ENCODE results near the gene ANGEL1. TPM values are rescaled to one million over a fixed set of nuclear protein-coding genes. Genes with fewer than 3 reads are reported as not detected.

The ANGEL1 gene
- polyA plus RNA-seq, 1 donor from 2014 or later, result 20.7 TPM

DNA sequence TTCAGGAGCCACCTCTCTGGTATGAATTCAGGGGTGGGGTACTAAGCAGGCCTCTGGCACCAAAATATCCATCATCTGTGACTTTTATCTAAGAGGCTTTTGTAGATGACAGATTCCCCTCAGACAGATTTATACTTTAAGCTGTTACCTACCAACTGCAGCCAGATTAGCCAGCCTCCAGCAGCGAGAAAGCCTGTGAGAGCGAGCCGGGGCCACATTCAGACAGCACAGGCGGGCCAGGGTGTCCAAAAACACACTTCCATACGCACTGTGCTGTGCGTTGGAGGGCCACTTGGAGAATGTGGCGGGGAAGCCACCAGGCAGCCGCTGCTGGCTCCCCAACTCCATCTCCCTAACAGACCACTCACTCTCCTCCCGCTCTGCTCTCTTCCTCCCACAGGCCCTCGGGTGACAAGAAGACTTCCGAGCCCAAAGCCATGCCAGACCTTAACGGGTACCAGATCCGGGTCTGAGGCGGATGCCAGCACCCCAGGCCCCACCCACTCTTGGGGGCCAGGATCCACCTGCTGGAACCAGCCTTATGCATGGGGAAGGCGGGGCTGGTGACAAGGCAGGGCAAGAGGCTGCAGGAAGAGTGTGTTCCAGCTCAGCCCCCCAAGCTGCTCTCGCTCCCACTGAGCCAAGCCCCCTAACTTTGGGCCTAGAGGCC, 34.0 kb downstream of the ANGEL1 start:
- peak overlapping the region in 1 of 3 donors; percentile 5 for H3K27ac Mint-ChIP-seq
- no peaks in the 10 kb centered on the region for H3K9me3 Mint-ChIP-seq
- no peak overlapping the region for H3K4me3 Mint-ChIP-seq
- H3K36me3 Mint-ChIP-seq, result no peaks in the 10 kb centered on the region
- H3K4me1 Mint-ChIP-seq, result peaks cover 0 to 5% (median 1%) of the 10 kb centered on the region in 3 donors
- H3K27me3 Mint-ChIP-seq, result no peaks in the 10 kb centered on the region

DNA sequence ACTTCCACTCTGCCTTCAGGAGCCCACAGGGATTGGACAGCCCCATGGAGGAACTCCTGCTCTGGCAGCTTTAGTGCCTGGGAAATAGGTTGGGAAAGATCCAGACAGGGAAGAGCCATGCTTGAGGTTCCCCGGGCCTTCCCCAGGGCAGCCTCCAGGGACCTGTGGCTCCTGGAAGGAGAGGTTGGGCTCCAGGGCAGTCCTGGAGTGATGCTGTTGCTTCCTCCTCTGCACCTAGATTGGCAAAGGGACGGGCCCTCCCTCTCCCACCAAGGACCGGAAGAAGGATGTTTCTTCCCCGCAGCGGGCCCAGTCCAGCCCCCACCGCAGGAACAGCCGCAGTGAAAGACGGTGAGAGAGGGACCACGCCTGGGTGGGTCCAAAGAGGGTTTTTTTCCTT, 35.0 kb downstream of the ANGEL1 start:
- H3K9me3 Mint-ChIP-seq, result no peaks in the 10 kb centered on the region

GRCh38 chr14:76776428-76777251, 36.0 kb downstream of the ANGEL1 start:
- Mint-ChIP-seq H3K27ac (peak overlapping the region in 1 of 3 donors; percentile 91), H3K27me3 (peaks cover 2% of the 10 kb centered on the region), H3K36me3 (no peaks in the 10 kb centered on the region), H3K4me3 (peak overlapping the region in 1 of 4 donors; percentile 17), H3K9me3 (no peaks in the 10 kb centered on the region), H3K4me1 (peaks cover 0 to 1% (median 0%) of the 10 kb centered on the region in 3 donors)

More for the DNA sequence above, 35.0 kb downstream of the ANGEL1 start:
- H3K4me1 Mint-ChIP-seq, result peaks cover 0 to 2% (median 1%) of the 10 kb centered on the region in 3 donors
- no peaks in the 10 kb centered on the region for H3K27me3 Mint-ChIP-seq
- H3K27ac Mint-ChIP-seq, result peak overlapping the region in 1 of 3 donors; percentile 91
- no peaks in the 10 kb centered on the region for H3K36me3 Mint-ChIP-seq
- H3K4me3 Mint-ChIP-seq, result peak overlapping the region in 1 of 4 donors; percentile 41

- Mint-ChIP-seq H3K36me3 (no peaks in the 10 kb centered on the region), H3K4me3 (no peak overlapping the region), H3K27ac (no peak overlapping the region), H3K27me3 (peaks cover 4% of the 10 kb centered on the region), H3K4me1 (peaks cover 0 to 1% (median 0%) of the 10 kb centered on the region in 3 donors), H3K9me3 (no peaks in the 10 kb centered on the region)
Observed at GRCh38 chr14:76775695-76776427, 36.8 kb downstream of the ANGEL1 start.

DNA sequence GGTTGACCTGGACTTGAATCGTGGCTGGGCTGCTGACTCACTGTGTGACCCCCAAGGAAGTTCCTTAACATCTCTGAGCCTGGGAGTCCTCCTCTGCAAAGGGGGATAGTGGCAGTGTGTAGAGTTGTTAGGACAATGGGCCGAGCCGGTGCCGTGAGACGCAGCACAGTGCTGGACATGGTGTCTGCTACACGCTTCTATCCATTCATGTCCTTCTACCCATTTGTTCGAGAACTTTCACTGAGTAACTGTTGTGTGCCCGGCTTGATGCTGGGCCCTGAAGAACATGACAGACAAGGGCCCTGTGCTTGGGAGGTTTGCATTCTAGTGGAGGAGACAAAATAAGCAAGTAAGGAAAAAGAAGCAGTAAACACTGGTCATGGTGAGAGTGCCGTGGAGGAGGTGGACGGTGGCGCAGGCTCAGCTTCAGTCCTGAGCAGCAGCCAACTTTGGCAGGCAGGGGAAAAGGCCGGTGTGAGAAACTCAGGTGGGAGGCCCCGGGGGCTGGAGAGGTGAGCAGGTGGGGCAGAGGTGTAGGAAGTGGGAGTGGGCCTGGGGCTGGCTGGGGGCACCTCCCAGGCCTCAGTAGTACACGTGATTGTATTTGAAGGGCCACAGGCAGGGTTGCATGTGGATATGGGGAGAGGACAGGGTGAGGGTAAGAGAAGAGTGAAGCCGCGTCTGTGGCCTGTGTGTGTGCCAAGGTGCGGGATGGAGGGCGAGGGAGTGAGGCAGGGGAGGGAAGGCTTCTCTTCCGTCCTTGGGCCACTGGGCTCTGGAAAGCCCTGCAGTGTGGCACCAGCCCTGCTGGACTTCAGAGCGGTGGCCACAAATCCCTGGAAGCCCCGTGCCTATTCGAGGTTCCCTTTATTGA, 37.6 kb downstream of the ANGEL1 start:
- H3K27ac Mint-ChIP-seq, result no peak overlapping the region
- no peaks in the 10 kb centered on the region for H3K36me3 Mint-ChIP-seq
- H3K4me3 Mint-ChIP-seq, result peak overlapping the region in 1 of 4 donors; percentile 33
- H3K4me1 Mint-ChIP-seq, result no peaks in the 10 kb centered on the region
- H3K27me3 Mint-ChIP-seq, result peaks cover 6% of the 10 kb centered on the region
- no peaks in the 10 kb centered on the region for H3K9me3 Mint-ChIP-seq

DNA sequence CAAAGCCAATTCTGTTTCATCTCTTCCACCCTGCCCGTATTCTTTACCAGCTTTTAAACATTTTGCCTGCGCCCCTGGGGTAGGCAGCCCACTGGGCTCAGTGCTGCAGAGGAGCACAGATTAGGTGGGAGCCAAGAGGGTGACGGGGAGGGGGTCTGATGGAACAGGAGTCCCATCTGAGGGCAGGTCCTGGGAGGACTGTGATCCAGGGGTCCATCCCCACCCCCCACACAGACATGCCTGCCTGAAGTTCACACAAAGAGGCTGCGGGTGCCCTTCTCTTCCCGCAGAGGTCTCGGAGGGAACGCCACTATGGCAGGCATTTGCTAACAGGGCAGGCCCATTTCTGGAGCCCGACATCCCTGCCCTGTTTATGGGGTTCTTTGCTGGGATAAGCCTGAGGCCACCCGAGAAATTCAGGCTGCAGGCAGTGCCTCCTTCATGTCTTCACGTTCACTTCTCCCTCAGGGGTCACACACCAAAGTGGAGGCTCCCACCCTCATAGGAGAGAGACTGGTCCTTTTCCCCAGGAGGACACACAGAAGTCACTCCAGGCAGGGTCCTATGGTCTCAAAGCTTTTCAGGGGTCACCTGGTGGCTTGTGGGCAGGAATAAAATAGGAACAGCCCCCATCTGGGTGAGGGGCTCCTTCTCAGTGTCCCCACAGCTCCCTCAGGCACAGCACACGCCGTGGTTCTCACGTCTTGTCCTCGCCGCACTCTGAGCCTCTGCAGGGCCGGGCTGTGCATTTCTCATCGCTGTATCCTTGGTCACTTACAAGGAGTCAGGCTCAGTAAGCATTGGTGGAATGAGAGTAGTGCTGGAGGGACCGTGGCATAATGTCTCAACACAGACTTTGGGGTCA, 38.5 kb downstream of the ANGEL1 start:
- Mint-ChIP-seq H3K36me3 (no peaks in the 10 kb centered on the region), H3K9me3 (no peaks in the 10 kb centered on the region), H3K27me3 (peaks cover 6% of the 10 kb centered on the region), H3K27ac (no peak overlapping the region), H3K4me3 (no peak overlapping the region), H3K4me1 (no peaks in the 10 kb centered on the region)

DNA sequence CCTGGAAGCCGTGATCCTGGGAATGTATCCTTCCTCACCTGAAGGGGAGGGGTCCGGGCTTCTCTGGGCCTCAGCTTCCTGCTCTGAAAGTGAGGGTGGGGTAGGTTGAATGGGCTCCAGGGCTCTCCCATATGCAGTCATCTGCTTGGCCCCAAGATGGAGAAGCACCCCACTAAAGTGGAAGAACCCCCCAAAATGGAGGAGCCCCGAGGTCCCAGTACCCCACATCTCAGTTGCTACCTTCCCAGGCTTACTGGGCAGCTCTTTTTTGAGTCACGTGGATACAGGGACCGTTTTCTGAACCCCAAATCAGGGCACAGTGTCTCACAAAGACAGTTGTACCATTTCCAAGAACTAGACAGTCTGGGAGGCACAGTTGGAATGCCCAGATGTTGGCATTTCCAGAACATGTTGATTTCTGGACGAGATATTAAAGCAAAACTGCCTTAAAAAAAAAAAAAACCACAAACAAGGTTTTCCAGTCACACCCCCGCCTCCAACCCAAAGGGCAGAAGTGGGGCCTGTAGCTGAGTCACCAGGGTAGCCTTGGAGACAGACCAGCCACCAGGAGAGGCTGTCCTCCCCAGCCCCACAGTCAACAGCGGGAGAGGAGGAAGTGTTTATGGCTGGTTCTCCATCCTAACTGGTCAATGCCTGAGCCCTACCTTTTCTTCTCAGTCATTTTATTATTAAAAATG, 39.3 kb downstream of the ANGEL1 start:
- Mint-ChIP-seq H3K9me3 (no peaks in the 10 kb centered on the region), H3K27ac (no peak overlapping the region), H3K4me3 (no peak overlapping the region), H3K4me1 (peaks cover 2 to 3% (median 2%) of the 10 kb centered on the region in 3 donors), H3K27me3 (peaks cover 7% of the 10 kb centered on the region), H3K36me3 (no peaks in the 10 kb centered on the region)

GRCh38 chr14:76772300-76773187, 40.1 kb downstream of the ANGEL1 start:
- Mint-ChIP-seq H3K27ac (no peak overlapping the region), H3K4me1 (peaks cover 4 to 7% (median 5%) of the 10 kb centered on the region in 3 donors), H3K4me3 (no peak overlapping the region), H3K36me3 (no peaks in the 10 kb centered on the region), H3K27me3 (peaks cover 7% of the 10 kb centered on the region), H3K9me3 (no peaks in the 10 kb centered on the region)

DNA sequence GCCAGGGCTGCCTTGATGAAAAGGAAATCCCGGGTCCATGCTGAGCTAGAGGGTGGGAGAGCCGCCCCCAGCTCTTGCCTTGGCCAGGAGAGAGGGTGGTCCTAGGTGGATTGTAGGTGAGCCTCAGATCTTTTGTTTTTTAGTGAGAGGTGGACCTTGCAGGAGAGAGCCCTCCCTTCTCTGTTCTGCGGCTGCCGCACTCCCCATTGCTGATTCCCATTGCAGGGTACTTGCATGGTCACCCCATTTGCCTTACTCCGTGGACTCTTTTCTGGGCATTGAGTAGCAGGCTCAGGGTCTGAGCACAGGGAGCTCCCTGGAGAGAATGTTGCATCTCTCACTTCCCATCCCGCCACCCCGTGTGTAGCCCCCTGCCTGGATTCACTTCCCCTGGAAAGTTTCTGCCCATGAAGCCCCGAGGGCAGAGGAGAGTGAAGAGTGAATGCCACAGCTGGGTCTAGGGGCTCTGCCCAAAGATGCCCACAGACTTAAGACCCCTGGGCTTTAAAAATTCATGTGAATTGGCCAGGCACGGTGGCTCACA, 41.2 kb downstream of the ANGEL1 start:
- Mint-ChIP-seq H3K27ac (peak overlapping the region in 1 of 3 donors; percentile 23), H3K9me3 (no peaks in the 10 kb centered on the region), H3K27me3 (peaks cover 7% of the 10 kb centered on the region), H3K4me1 (peaks cover 4 to 7% (median 5%) of the 10 kb centered on the region in 3 donors), H3K36me3 (no peaks in the 10 kb centered on the region), H3K4me3 (no peak overlapping the region)

DNA sequence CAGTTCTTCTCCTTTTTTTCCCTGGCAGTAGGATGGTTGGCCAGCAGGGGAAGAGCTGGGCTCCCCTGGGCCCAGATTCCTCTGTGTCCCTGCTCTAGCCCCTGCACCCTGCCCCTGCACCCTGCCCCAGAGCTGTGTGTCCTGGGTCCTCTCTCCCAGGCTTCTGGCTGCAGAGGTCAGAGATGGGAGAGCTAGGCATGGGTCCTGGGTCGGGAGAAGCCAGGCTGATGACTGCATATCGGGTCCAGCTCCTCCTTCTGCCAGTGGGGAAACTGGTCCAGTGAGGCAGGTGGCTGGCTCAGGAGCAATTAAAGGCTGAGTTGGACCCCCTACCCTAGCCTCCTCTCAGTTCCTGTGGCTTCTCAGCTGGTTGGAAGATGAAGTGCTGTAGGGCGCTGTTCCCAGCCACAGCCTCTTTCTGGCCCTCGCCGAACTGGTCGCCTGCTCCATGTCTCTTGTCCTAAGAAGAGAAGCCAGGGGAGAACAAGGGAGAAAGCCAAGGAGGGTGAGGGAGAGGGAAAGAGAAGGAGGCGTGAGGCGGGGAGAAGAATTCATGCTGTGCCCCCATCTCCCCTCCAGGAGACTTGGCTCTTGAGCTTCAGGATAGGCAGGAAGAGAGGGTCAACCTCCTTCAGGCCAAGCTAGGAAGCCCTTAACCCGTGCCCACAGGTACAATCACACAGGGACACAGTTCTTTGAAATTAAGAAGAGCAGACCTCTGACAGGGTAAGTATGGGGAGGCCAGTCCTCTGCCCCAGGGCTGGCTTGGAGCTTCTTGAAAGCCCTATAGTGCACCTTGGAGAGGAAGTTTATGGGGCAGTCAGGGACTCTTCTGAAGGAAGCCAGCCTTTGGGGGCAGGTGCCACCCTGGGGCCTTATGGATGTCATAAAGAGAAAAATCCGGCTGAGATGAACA, 41.9 kb downstream of the ANGEL1 start:
- no peaks in the 10 kb centered on the region for H3K9me3 Mint-ChIP-seq
- H3K4me1 Mint-ChIP-seq, result peaks cover 4 to 7% (median 5%) of the 10 kb centered on the region in 3 donors
- H3K27me3 Mint-ChIP-seq, result peaks cover 7% of the 10 kb centered on the region
- no peaks in the 10 kb centered on the region for H3K36me3 Mint-ChIP-seq
- peak overlapping the region in 1 of 3 donors; percentile 23 for H3K27ac Mint-ChIP-seq
- no peak overlapping the region for H3K4me3 Mint-ChIP-seq

DNA sequence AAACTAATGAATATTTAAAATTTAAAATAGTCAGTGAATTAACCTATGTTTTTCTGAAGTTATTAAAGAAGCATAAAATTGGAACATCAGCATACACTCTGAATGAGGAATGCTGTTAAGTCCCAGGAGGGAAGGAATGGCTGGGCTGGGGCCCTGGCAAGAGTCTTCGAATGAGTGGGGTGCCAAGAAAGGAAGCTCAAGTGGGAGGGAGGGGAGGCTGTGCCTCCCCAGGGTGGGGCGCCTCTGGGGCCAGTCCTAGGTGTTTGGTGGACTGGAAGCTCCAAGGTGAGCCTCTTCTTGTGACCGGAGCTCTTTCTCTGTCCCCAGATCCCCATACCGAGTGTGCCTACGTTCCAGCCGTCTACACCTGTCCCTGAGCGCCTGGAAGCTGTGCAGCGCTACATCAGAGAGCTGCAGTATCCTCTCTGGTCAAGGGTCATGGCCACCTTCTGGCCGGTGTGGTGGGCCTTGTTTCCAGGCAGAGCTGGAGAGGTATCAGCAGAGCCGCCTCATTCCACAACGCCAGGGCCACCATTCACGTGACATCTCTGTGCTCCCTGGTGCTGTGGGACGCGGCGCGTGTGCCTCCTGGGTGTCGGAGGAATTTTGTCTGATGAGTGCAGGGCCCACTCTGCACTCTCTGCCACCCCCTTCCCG, 42.9 kb downstream of the ANGEL1 start:
- no peak overlapping the region for H3K4me3 Mint-ChIP-seq
- H3K4me1 Mint-ChIP-seq, result peaks cover 4 to 7% (median 5%) of the 10 kb centered on the region in 3 donors
- H3K36me3 Mint-ChIP-seq, result no peaks in the 10 kb centered on the region
- no peak overlapping the region for H3K27ac Mint-ChIP-seq
- peaks cover 7% of the 10 kb centered on the region for H3K27me3 Mint-ChIP-seq
- no peaks in the 10 kb centered on the region for H3K9me3 Mint-ChIP-seq

All from IgD-negative memory B cell (primary cell).